GM12872 (cell line): ENCODE measurements around the gene CD81.

Source experiments
- TF ChIP-seq, protein P1 (sequence below): IDR thresholded peaks from 3 replicates; pipeline ENCODE4 v1.5.1; 2011; ENCODE audit warnings: low read depth, mild to moderate bottlenecking, low read length, moderate library complexity; ENCODE audit not compliant: insufficient read depth

CD81 gene

DNA sequence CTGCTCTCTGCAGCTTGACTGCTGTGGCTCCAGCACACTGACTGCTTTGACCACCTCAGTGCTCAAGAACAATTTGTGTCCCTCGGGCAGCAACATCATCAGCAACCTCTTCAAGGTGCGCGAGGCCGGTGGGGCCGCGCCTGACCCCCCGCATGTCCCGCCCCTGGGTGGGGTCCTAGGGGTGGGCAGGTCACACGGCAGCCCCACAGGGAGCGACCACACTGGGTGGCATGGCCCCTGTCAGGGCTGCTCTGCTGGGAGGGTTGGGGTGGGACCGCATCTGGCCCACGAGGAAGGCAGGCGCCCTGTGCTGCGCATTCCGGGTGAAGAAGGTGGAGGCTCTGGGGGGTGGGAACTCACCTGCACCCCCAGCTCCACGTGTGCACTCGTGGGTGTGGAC lies 18.7 kb downstream of the CD81 start:
- TF ChIP-seq, protein P1, sequence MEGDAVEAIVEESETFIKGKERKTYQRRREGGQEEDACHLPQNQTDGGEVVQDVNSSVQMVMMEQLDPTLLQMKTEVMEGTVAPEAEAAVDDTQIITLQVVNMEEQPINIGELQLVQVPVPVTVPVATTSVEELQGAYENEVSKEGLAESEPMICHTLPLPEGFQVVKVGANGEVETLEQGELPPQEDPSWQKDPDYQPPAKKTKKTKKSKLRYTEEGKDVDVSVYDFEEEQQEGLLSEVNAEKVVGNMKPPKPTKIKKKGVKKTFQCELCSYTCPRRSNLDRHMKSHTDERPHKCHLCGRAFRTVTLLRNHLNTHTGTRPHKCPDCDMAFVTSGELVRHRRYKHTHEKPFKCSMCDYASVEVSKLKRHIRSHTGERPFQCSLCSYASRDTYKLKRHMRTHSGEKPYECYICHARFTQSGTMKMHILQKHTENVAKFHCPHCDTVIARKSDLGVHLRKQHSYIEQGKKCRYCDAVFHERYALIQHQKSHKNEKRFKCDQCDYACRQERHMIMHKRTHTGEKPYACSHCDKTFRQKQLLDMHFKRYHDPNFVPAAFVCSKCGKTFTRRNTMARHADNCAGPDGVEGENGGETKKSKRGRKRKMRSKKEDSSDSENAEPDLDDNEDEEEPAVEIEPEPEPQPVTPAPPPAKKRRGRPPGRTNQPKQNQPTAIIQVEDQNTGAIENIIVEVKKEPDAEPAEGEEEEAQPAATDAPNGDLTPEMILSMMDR: no peak

DNA sequence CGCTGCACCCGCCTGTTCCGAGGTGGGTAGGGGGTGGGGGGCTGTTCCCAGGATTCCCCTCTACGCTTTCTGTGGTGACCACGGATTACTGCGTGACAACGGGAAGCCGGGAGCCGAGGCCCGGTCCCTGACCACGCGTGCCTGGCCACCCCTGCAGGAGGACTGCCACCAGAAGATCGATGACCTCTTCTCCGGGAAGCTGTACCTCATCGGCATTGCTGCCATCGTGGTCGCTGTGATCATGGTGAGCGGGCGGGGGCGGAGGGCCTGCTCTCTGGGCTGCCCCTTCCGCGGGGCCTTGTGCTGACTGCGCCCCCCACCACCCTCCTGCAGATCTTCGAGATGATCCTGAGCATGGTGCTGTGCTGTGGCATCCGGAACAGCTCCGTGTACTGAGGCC lies 19.4 kb downstream of the CD81 start:
- TF ChIP-seq, protein P1: no peak

DNA sequence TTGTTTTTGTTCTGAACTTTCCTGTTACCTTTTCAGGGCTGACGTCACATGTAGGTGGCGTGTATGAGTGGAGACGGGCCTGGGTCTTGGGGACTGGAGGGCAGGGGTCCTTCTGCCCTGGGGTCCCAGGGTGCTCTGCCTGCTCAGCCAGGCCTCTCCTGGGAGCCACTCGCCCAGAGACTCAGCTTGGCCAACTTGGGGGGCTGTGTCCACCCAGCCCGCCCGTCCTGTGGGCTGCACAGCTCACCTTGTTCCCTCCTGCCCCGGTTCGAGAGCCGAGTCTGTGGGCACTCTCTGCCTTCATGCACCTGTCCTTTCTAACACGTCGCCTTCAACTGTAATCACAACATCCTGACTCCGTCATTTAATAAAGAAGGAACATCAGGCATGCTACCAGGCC lies 19.9 kb downstream of the CD81 start:
- TF ChIP-seq, protein P1: no peak

GRCh38 chr11:2398664-2399355 lies 21.7 kb downstream of the CD81 start:
- TF ChIP-seq, protein P1: 0 out of 3 replicates have a peak, but pooled peaks have one; percentile 5

DNA sequence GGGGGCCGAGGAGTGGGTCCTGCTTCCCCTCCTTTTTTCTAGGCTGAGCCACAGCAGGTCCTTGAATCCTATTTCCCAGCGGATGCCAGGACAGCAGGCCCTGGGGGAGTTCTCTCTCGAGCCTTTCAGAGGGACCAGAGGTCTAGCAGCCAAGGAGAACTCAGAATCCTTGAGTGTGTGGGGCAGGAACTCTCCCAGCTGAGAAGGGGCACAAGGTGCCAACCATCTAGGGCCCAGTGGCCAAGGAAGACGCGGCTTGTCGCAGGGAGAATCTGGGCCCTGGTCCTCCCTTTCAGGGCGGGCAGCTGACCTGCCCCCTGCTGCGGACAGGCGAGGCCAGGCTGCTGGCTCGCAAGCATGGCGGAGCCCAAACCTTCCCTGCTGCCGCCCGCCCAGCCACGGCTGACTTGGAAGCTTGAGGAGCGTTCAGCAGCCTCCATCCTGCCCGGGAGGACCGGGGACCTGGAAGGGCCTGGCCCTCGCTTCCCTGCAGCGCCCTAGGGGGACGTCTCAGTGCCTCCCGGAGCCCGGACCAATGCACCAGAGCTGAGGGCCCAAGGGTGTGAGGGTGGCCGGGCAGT lies 22.5 kb downstream of the CD81 start:
- TF ChIP-seq, protein P1: no peak

DNA sequence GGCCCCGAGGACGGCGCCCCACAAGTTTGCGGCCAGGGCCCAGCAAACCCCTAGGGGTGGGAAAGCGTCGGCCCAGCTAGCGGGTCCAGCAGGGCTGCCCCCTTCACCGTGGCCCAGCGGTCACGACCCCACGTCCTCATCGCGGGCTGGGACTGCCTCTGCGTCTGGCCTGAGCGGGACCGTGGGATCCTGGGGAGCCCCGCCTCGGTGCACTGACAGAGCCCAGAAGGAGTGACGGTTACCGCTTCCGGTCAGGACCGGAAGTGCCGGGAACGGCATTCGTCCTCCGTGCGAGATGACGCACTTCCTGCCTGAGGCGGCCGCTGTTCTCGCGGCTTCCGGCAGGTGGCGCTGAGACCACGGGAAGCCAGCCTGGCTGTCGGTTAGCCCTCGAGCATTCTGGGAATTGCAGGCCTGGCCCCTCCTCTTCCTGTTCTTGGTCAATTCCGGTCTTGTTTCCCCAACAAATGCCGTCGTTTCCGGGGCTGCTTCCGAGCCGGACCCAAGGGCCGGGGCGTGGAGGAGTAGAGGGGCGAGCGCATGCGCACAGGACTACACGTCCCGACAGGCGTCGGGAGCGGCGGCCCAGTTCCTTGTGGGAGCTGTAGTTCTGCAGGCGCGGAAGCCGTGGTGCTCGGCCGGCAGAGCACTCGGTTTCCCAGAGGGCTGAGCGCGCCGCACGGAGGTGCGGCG lies 23.1 kb downstream of the CD81 start, which contains the start of gene TSSC4:
Gene TSSC4, plus strand, starts transcription at position 682 of the 693 bp plus-strand sequence. CDS start 1,884 bp downstream, outside the sequence.
- TF ChIP-seq, protein P1: peak; percentile 99

GRCh38 chr11:2400762-2401435 lies 23.8 kb downstream of the CD81 start:
- TF ChIP-seq, protein P1: no peak
